GM23248 (cell line): ENCODE results near the gene ETV6. TPM values are rescaled to one million over a fixed set of nuclear protein-coding genes. Genes with fewer than 3 reads are reported as not detected.

ENCODE experiments used
- DNase-seq: peaks from one replicate; pipeline ENCODE4 v3.0.0-alpha.2; 2015
- H2AFZ ChIP-seq: fragments of 200-600 bp; sonication (generic); 2 replicates; pipeline ENCODE4 v1.6.1; 2016; ENCODE audit warnings: antibody characterized with exemption
- H3F3A ChIP-seq: fragments of 200-600 bp; sonication (generic); 2 replicates; pipeline ENCODE4 v1.6.1; 2016; ENCODE audit warnings: mild to moderate bottlenecking, antibody characterized with exemption, mixed run types; ENCODE audit not compliant: insufficient read depth
- H3K27ac ChIP-seq: fragments of 200-600 bp; sonication (generic); 2 replicates; pipeline ENCODE4 v1.5.1; 2016; ENCODE audit warnings: mild to moderate bottlenecking
- H3K27me3 ChIP-seq: fragments of 200-600 bp; sonication (generic); replicated peaks from 2 replicates; pipeline ENCODE4 v1.6.1; 2016; ENCODE audit warnings: mild to moderate bottlenecking; ENCODE audit not compliant: insufficient read depth
- H3K36me3 ChIP-seq: fragments of 200-600 bp; sonication (generic); 2 replicates; pipeline ENCODE4 v1.6.1; 2016; ENCODE audit warnings: low read depth, mild to moderate bottlenecking
- H3K4me1 ChIP-seq: fragments of 200-600 bp; sonication (generic); 2 replicates; pipeline ENCODE4 v1.6.1; 2016; ENCODE audit warnings: mild to moderate bottlenecking; ENCODE audit not compliant: insufficient read depth
- H3K4me2 ChIP-seq: fragments of 200-600 bp; sonication (generic); one replicate; pipeline ENCODE4 v1.6.1; 2016; ENCODE audit warnings: mild to moderate bottlenecking; ENCODE audit not compliant: unreplicated experiment
- H3K4me3 ChIP-seq: fragments of 200-600 bp; sonication (generic); 2 replicates; pipeline ENCODE4 v1.5.1; 2016; ENCODE audit warnings: mild to moderate bottlenecking
- H3K79me2 ChIP-seq: fragments of 200-600 bp; sonication (generic); 2 replicates; pipeline ENCODE4 v1.6.1; 2016; ENCODE audit warnings: mild to moderate bottlenecking; ENCODE audit not compliant: insufficient read depth
- H3K9ac ChIP-seq: fragments of 200-600 bp; sonication (generic); 2 replicates; pipeline ENCODE4 v1.6.1; 2016; ENCODE audit warnings: mild to moderate bottlenecking
- H3K9me2 ChIP-seq: fragments of 200-600 bp; sonication (generic); 2 replicates; pipeline ENCODE4 v1.6.1; 2016; ENCODE audit warnings: mixed run types, mild to moderate bottlenecking, moderate library complexity; ENCODE audit not compliant: insufficient read depth
- H3K9me3 ChIP-seq: fragments of 200-600 bp; sonication (generic); one replicate; pipeline ENCODE4 v1.6.1; 2017; ENCODE audit warnings: low read depth
- H4K20me1 ChIP-seq: fragments of 200-600 bp; sonication (generic); 2 replicates; pipeline ENCODE4 v1.6.0; 2016; ENCODE audit not compliant: insufficient read depth
- EZH2 ChIP-seq: fragments of 200-600 bp; sonication (generic); IDR thresholded peaks from 2 replicates; pipeline ENCODE4 v1.6.1; 2018; ENCODE audit warnings: antibody characterized with exemption, mild to moderate bottlenecking; ENCODE audit not compliant: insufficient read depth, poor library complexity, severe bottlenecking
- EZH2phosphoT487 ChIP-seq: fragments of 200-600 bp; sonication (generic); IDR thresholded peaks from 2 replicates; pipeline ENCODE4 v1.6.1; 2018; ENCODE audit warnings: antibody characterized with exemption, moderate library complexity, mild to moderate bottlenecking, low read depth; ENCODE audit not compliant: insufficient read depth
- WGBS, 2 experiments: methylation state at CpG; one replicate each; pipeline ENCODE4 v1.1.6; 2015 to 2017; ENCODE audit warnings: low lambda C conversion rate in 2 of 2, low coverage in 1 of 2; ENCODE audit errors: missing lambda C conversion rate in 2 of 2; 5-methylcytosine and 5-hydroxymethylcytosine counted together
- in situ Hi-C: fragments of 300-500 bp; cut with MboI; formaldehyde crosslinking; loops from 2 replicates; pipeline ENCODE4 v1.15.0; 2020
- polyA plus RNA-seq: library from polyadenylated mRNA; unstranded; fragments of >200 nt; fragmentation: Nextera tagmentation; extraction: Ambion mirVana; gene quantifications from 2 replicates; pipeline ENCODE4 v1.2.1, GENCODE V29; 2016
- total RNA-seq: library from RNA; depleted of rRNA; stranded (reverse); fragments of >200 nt; shearing (Covaris generic); gene quantifications from 2 replicates; pipeline ENCODE4 v1.2.3, GENCODE V29; 2014

The ETV6 gene
- total and polyA plus RNA-seq, 2 experiments from 2014 or later = 2.5 to 10.4 TPM

DNA sequence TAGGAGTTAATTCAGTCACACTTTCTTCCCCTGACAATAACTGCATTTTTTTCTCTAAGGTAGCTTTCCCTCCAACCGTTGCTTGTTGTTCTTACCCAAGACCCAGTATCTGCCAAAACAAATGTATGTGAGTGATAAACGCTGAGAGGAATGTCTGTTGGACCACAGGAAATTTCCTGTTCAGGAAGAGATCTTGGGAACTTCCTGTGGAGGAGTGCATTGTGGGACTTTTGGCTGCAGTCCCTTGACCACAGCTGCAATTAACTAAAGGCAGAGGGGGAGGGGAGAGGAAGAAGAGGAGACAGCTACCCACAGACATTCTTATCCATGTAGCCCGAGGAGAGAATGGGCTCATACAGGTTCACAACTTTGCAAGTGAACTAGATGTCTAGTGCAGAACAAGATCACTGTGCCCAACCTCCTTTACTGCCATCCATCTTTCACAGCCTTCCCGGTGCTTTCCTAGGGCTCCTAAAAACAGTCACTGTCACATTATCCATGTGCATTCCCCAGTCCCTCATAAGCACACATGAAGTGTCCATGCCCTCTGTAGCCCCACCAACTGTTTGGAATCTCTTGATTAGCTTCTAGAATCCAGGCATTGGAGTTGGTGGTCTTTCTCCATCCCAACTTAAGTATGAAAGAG lies 149.5 kb downstream of the ETV6 start:
- no peaks in the 10 kb centered on the region for H4K20me1 ChIP-seq
- H3K4me1 ChIP-seq = peaks cover 42% of the 10 kb centered on the region
- H3K9ac ChIP-seq = no peak overlapping the region
- H3K27ac ChIP-seq = peak overlapping the region; percentile 46
- H3K4me2 ChIP-seq = peak overlapping the region; percentile 53
- in situ Hi-C loops = no loop called here
- no peaks in the 10 kb centered on the region for H3K9me2 ChIP-seq
- no peak for TF ChIP-seq EZH2
- no peak for TF ChIP-seq EZH2phosphoT487
- H3F3A ChIP-seq = peaks cover 33% of the 10 kb centered on the region
- WGBS, 2 experiments = 25 to 27% methylated on average over 4 of the region's 4 CpGs
- no peak overlapping the region for H3K4me3 ChIP-seq
- H3K9me3 ChIP-seq = no peaks in the 10 kb centered on the region
- DNase-seq = peak; percentile 74
- H3K36me3 ChIP-seq = no peaks in the 10 kb centered on the region
- H3K79me2 ChIP-seq = peaks cover 29% of the 10 kb centered on the region
- H3K27me3 ChIP-seq = no peaks in the 10 kb centered on the region
- no peak overlapping the region for H2AFZ ChIP-seq

- H3K4me2 ChIP-seq = no peak overlapping the region
These were observed 150.0 kb downstream of the ETV6 start for GRCh38 chr12:11799502-11799873.

DNA sequence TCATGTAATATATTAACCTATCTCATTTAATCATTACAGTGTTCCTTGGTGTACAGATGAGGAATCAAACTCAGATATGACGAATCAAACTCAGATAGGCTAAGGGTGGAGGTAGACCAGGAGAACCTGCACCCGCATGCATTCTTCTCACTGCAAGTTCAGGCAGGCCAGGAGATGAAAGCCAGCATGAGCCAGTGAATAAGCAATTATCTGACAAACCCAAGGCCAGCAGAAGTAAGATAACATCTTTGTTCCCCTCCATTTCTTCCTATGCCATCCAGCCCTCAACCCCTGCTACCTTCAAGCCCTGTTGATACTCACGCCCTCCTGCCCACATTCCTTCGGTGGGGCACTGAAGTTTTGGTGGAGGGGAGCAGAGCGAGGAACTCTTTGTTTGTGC lies 152.2 kb downstream of the ETV6 start:
- Histone ChIP-seq H3K9me2 (no peaks in the 10 kb centered on the region), H3F3A (peaks cover 22% of the 10 kb centered on the region), H4K20me1 (no peaks in the 10 kb centered on the region), H3K36me3 (no peaks in the 10 kb centered on the region), H3K4me3 (no peak overlapping the region), H3K9me3 (no peaks in the 10 kb centered on the region), H2AFZ (no peak overlapping the region), H3K79me2 (peaks cover 23% of the 10 kb centered on the region), H3K4me1 (peaks cover 28% of the 10 kb centered on the region), H3K9ac (no peak overlapping the region), H3K4me2 (no peak overlapping the region), H3K27me3 (no peaks in the 10 kb centered on the region), H3K27ac (no peak overlapping the region)
- DNase-seq = no peak
- TF ChIP-seq EZH2phosphoT487 = no peak
- no peak for TF ChIP-seq EZH2
- WGBS, 2 experiments = 97 to 99% methylated on average over 5 of the region's 5 CpGs
- in situ Hi-C loops = no loop called here

More at GRCh38 chr12:11799502-11799873, 150.0 kb downstream of the ETV6 start:
- no peaks in the 10 kb centered on the region for H3K9me3 ChIP-seq
- H3K36me3 ChIP-seq = no peaks in the 10 kb centered on the region
- H3K9ac ChIP-seq = no peak overlapping the region
- H3K4me1 ChIP-seq = peaks cover 42% of the 10 kb centered on the region
- H3K27ac ChIP-seq = no peak overlapping the region
- peaks cover 24% of the 10 kb centered on the region for H3K79me2 ChIP-seq
- TF ChIP-seq EZH2phosphoT487 (no peak), EZH2 (no peak)
- no peak overlapping the region for H2AFZ ChIP-seq
- H3K9me2 ChIP-seq = no peaks in the 10 kb centered on the region
- H3F3A ChIP-seq = peaks cover 33% of the 10 kb centered on the region
- WGBS, 2 experiments = 97 to 99% methylated on average over 8 of the region's 8 CpGs
- H3K4me3 ChIP-seq = no peak overlapping the region
- no peaks in the 10 kb centered on the region for H3K27me3 ChIP-seq
- DNase-seq = no peak
- no peaks in the 10 kb centered on the region for H4K20me1 ChIP-seq
- in situ Hi-C loops = no loop called here

GRCh38 chr12:11804130-11804529 lies 154.7 kb downstream of the ETV6 start:
- H4K20me1 ChIP-seq = no peaks in the 10 kb centered on the region
- H3K27ac ChIP-seq = no peak overlapping the region
- no peak for DNase-seq
- peaks cover 46% of the 10 kb centered on the region for H3K79me2 ChIP-seq
- H3K4me2 ChIP-seq = no peak overlapping the region
- in situ Hi-C loops = no loop called here
- no peaks in the 10 kb centered on the region for H3K9me2 ChIP-seq
- H3K36me3 ChIP-seq = no peaks in the 10 kb centered on the region
- no peak overlapping the region for H2AFZ ChIP-seq
- TF ChIP-seq EZH2phosphoT487 (no peak), EZH2 (no peak)
- no peaks in the 10 kb centered on the region for H3K9me3 ChIP-seq
- H3K4me3 ChIP-seq = no peak overlapping the region
- no peaks in the 10 kb centered on the region for H3F3A ChIP-seq
- H3K27me3 ChIP-seq = no peaks in the 10 kb centered on the region
- WGBS, 2 experiments = 81 to 91% methylated on average over 1 of the region's 1 CpG
- H3K4me1 ChIP-seq = peaks cover 3% of the 10 kb centered on the region
- no peak overlapping the region for H3K9ac ChIP-seq

DNA sequence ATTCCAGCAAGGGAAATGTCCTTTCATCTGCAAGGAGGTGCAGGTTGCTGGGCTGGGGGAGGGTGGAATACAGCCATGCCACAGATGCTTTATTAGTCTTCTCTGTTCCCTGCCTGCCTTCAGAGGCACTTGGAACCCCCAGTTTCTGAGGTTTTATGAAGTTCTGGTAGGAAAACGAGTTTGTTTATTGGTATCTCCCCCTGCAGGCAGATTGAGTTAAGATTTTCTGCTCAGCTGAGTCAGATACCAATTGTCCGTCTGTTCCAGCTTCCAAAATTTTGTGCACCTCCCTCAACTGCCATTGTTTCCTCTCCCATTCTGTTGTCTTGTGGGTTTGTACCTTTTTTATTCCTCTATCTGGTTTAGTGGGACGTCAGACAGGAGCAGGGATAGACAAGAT lies 155.6 kb downstream of the ETV6 start:
- peaks cover 50% of the 10 kb centered on the region for H3K79me2 ChIP-seq
- in situ Hi-C loops = no loop called here

More for the DNA sequence above, 155.6 kb downstream of the ETV6 start:
- Histone ChIP-seq H4K20me1 (no peaks in the 10 kb centered on the region), H3K9me2 (no peaks in the 10 kb centered on the region), H3K27ac (no peak overlapping the region), H3K4me3 (no peak overlapping the region), H2AFZ (no peak overlapping the region), H3F3A (no peaks in the 10 kb centered on the region), H3K9ac (no peak overlapping the region), H3K4me1 (no peaks in the 10 kb centered on the region), H3K4me2 (no peak overlapping the region), H3K9me3 (no peaks in the 10 kb centered on the region), H3K36me3 (no peaks in the 10 kb centered on the region), H3K27me3 (no peaks in the 10 kb centered on the region)
- WGBS, 2 experiments = 63 to 69% methylated on average over 3 of the region's 3 CpGs
- TF ChIP-seq EZH2 (no peak), EZH2phosphoT487 (no peak)
- peak; percentile 20 for DNase-seq
